ENCODE measurements around the gene GMDS.

GMDS gene

DNA sequence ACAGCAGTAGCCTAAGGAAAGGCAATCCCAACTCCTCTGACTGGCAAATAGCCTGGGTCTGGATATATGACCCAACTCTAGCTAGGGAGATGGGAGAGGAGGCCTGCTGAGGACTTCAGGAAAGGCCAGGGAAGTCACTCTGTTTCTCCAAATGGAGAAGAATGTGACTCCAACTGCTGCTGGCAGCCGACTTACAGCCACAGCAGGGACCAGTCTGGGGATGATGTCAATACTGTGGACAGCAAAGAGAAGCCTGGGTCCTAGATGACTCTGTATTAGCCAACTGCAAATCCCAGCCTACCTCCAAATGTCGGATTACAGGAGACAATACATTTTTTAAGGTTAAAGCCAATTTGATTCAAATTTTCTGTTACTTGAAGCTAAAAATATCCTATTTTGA lies 403.1 kb downstream of the GMDS start:
- Histone ChIP-seq H3K9me3 (ENCODE audit: low read length) (no peaks in the 10 kb centered on the region), H3K9ac (ENCODE audit: low read length) (no peak overlapping the region), H3K36me3 (ENCODE audit: insufficient read depth, low read length) (no peaks in the 10 kb centered on the region), H3K4me1 (ENCODE audit: insufficient read depth, low read length) (no peaks in the 10 kb centered on the region), H3K27ac (ENCODE audit: low read depth, low read length) (no peak overlapping the region), H3K27me3 (ENCODE audit: control insufficient read depth in 1 of 2, insufficient read depth in 2 of 2, low read length in 2 of 2) (no peaks in the 10 kb centered on the region), H3K4me3 (ENCODE audit: low read depth in 1 of 2, low read length in 2 of 2) (no peak overlapping the region)

GRCh38 chr6:1841136-1841535 lies 404.3 kb downstream of the GMDS start:
- Histone ChIP-seq H3K36me3 (ENCODE audit: insufficient read depth, low read length) (no peaks in the 10 kb centered on the region), H3K4me3 (ENCODE audit: low read depth in 1 of 2, low read length in 2 of 2) (no peak overlapping the region), H3K4me1 (ENCODE audit: insufficient read depth, low read length) (no peaks in the 10 kb centered on the region), H3K27ac (ENCODE audit: low read depth, low read length) (no peak overlapping the region), H3K9ac (ENCODE audit: low read length) (no peak overlapping the region), H3K27me3 (ENCODE audit: control insufficient read depth in 1 of 2, insufficient read depth in 2 of 2, low read length in 2 of 2) (no peaks in the 10 kb centered on the region), H3K9me3 (ENCODE audit: low read length) (no peaks in the 10 kb centered on the region)

GRCh38 chr6:1840491-1841121 lies 404.8 kb downstream of the GMDS start:
- Histone ChIP-seq H3K4me1 (ENCODE audit: insufficient read depth, low read length) (no peaks in the 10 kb centered on the region), H3K4me3 (ENCODE audit: low read depth in 1 of 2, low read length in 2 of 2) (no peak overlapping the region), H3K27me3 (ENCODE audit: control insufficient read depth in 1 of 2, insufficient read depth in 2 of 2, low read length in 2 of 2) (no peaks in the 10 kb centered on the region), H3K27ac (ENCODE audit: low read depth, low read length) (no peak overlapping the region), H3K36me3 (ENCODE audit: insufficient read depth, low read length) (no peaks in the 10 kb centered on the region), H3K9me3 (ENCODE audit: low read length) (no peaks in the 10 kb centered on the region), H3K9ac (ENCODE audit: low read length) (no peak overlapping the region)

DNA sequence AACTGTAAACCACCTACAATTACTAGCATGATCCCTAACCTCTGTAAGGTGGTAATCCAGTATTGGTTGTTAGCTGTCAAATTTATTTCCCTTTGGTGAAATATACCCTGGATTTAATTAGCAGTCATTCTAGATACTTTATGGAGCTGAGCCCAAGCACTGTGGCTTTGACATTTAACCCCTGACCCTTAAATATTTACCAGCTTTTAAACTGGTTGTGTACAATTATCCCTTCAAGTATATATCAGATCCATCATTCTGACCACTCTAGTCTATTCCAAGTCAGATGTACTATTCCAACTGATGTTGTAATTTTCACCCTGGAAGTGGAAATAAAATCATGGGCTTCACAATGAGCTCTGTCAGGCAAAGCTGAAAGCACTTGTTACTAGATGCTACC lies 406.0 kb downstream of the GMDS start:
- H3K4me1 ChIP-seq (ENCODE audit: insufficient read depth, low read length) = no peaks in the 10 kb centered on the region
- H3K9ac ChIP-seq (ENCODE audit: low read length) = no peak overlapping the region
- H3K27me3 ChIP-seq (ENCODE audit: control insufficient read depth in 1 of 2, insufficient read depth in 2 of 2, low read length in 2 of 2) = no peaks in the 10 kb centered on the region
- no peak overlapping the region for H3K27ac ChIP-seq (ENCODE audit: low read depth, low read length)
- no peaks in the 10 kb centered on the region for H3K36me3 ChIP-seq (ENCODE audit: insufficient read depth, low read length)
- no peak overlapping the region for H3K4me3 ChIP-seq (ENCODE audit: low read depth in 1 of 2, low read length in 2 of 2)
- no peaks in the 10 kb centered on the region for H3K9me3 ChIP-seq (ENCODE audit: low read length)

- no peak overlapping the region for H3K9ac ChIP-seq (ENCODE audit: low read length)
- H3K27ac ChIP-seq (ENCODE audit: low read depth, low read length) = no peak overlapping the region
- no peaks in the 10 kb centered on the region for H3K4me1 ChIP-seq (ENCODE audit: insufficient read depth, low read length)
- H3K27me3 ChIP-seq (ENCODE audit: control insufficient read depth in 1 of 2, insufficient read depth in 2 of 2, low read length in 2 of 2) = no peaks in the 10 kb centered on the region
- H3K4me3 ChIP-seq (ENCODE audit: low read depth in 1 of 2, low read length in 2 of 2) = no peak overlapping the region
- H3K9me3 ChIP-seq (ENCODE audit: low read length) = no peaks in the 10 kb centered on the region
- H3K36me3 ChIP-seq (ENCODE audit: insufficient read depth, low read length) = no peaks in the 10 kb centered on the region
Measured at GRCh38 chr6:1838604-1839213, 406.7 kb downstream of the GMDS start.

DNA sequence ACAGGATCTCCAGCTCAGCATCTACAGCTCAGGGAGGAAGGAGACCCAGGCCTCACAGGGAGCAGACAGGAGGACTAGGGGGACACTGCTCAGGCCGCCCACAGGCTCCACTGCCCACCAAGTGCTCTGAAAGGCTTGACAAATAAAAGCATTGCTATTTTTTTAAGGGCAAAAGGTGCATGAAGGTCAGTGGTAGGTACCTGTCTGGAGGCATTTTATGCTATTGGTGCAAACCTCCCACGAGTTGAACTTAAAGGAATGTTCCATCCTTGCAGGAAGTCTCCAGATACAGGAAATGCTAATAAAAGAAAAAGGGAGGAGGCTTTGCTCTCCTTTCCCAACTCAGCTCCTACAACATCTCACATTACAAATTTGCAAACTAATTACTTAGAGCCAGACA lies 407.6 kb downstream of the GMDS start:
- H3K4me1 ChIP-seq (ENCODE audit: insufficient read depth, low read length) = no peaks in the 10 kb centered on the region
- no peaks in the 10 kb centered on the region for H3K27me3 ChIP-seq (ENCODE audit: control insufficient read depth in 1 of 2, insufficient read depth in 2 of 2, low read length in 2 of 2)
- no peaks in the 10 kb centered on the region for H3K9me3 ChIP-seq (ENCODE audit: low read length)
- H3K36me3 ChIP-seq (ENCODE audit: insufficient read depth, low read length) = no peaks in the 10 kb centered on the region
- H3K4me3 ChIP-seq (ENCODE audit: low read depth in 1 of 2, low read length in 2 of 2) = no peak overlapping the region
- no peak overlapping the region for H3K9ac ChIP-seq (ENCODE audit: low read length)
- H3K27ac ChIP-seq (ENCODE audit: low read depth, low read length) = no peak overlapping the region

- no peaks in the 10 kb centered on the region for H3K27me3 ChIP-seq (ENCODE audit: control insufficient read depth in 1 of 2, insufficient read depth in 2 of 2, low read length in 2 of 2)
Measured at GRCh38 chr6:1836690-1837089, 408.7 kb downstream of the GMDS start.

DNA sequence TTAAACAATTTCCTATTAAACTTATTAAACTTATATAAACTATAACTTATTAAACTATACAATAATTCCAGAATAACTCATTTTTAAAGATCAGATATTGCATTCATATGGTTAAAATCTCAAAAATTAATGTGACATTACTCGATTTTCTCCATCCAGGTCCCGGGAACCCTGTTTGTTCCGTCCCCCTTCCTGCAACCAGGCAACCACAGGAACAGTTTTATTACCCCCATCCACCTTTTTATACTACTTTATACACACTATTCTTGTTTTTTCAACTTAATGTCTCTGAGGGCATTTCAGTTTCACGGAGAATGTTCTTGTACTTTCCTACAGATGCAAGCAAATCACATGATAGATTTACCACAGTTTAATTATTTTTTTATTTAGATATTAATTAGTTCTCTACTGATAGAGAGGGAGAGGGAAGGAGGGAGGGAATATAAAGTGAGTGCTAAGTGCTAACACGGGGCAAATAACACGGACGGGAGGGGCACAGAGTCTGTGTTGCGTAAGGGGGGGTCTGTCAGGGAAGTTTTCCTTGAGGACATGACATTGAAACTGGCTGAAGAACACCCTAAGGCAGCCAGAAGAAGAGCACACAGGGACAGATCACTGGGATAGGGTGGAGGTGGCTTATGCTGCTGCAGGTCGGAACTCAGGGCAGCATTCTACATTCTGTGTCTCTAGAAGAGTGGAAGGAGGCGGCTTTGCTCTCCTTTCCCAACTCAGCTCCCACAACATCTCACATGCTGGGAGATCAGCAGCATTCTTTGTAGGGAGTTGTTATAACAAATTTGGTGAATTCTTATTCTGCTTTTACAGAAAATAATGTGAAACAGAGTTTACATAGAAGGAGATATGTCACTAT lies 410.5 kb downstream of the GMDS start:
- Histone ChIP-seq H3K27me3 (ENCODE audit: control insufficient read depth in 1 of 2, insufficient read depth in 2 of 2, low read length in 2 of 2) (no peaks in the 10 kb centered on the region), H3K4me3 (ENCODE audit: low read depth in 1 of 2, low read length in 2 of 2) (no peak overlapping the region), H3K36me3 (ENCODE audit: insufficient read depth, low read length) (no peaks in the 10 kb centered on the region), H3K9me3 (ENCODE audit: low read length) (no peaks in the 10 kb centered on the region), H3K9ac (ENCODE audit: low read length) (no peak overlapping the region), H3K27ac (ENCODE audit: low read depth, low read length) (no peak overlapping the region), H3K4me1 (ENCODE audit: insufficient read depth, low read length) (no peaks in the 10 kb centered on the region)

More at GRCh38 chr6:1836690-1837089, 408.7 kb downstream of the GMDS start:
- H3K9ac ChIP-seq (ENCODE audit: low read length) = no peak overlapping the region
- no peak overlapping the region for H3K27ac ChIP-seq (ENCODE audit: low read depth, low read length)
- no peaks in the 10 kb centered on the region for H3K36me3 ChIP-seq (ENCODE audit: insufficient read depth, low read length)
- no peaks in the 10 kb centered on the region for H3K9me3 ChIP-seq (ENCODE audit: low read length)
- no peak overlapping the region for H3K4me3 ChIP-seq (ENCODE audit: low read depth in 1 of 2, low read length in 2 of 2)
- H3K4me1 ChIP-seq (ENCODE audit: insufficient read depth, low read length) = no peaks in the 10 kb centered on the region

GRCh38 chr6:1834207-1834606 lies 411.2 kb downstream of the GMDS start:
- H3K9me3 ChIP-seq (ENCODE audit: low read length) = no peaks in the 10 kb centered on the region

GRCh38 chr6:1832844-1833787 lies 412.3 kb downstream of the GMDS start:
- Histone ChIP-seq H3K36me3 (ENCODE audit: insufficient read depth, low read length) (no peaks in the 10 kb centered on the region), H3K27me3 (ENCODE audit: control insufficient read depth in 1 of 2, insufficient read depth in 2 of 2, low read length in 2 of 2) (no peaks in the 10 kb centered on the region), H3K9me3 (ENCODE audit: low read length) (no peaks in the 10 kb centered on the region), H3K9ac (ENCODE audit: low read length) (no peak overlapping the region), H3K4me1 (ENCODE audit: insufficient read depth, low read length) (no peaks in the 10 kb centered on the region), H3K4me3 (ENCODE audit: low read depth in 1 of 2, low read length in 2 of 2) (no peak overlapping the region), H3K27ac (ENCODE audit: low read depth, low read length) (no peak overlapping the region)

More at GRCh38 chr6:1834207-1834606, 411.2 kb downstream of the GMDS start:
- Histone ChIP-seq H3K4me1 (ENCODE audit: insufficient read depth, low read length) (no peaks in the 10 kb centered on the region), H3K36me3 (ENCODE audit: insufficient read depth, low read length) (no peaks in the 10 kb centered on the region), H3K9ac (ENCODE audit: low read length) (no peak overlapping the region), H3K4me3 (ENCODE audit: low read depth in 1 of 2, low read length in 2 of 2) (no peak overlapping the region), H3K27ac (ENCODE audit: low read depth, low read length) (no peak overlapping the region), H3K27me3 (ENCODE audit: control insufficient read depth in 1 of 2, insufficient read depth in 2 of 2, low read length in 2 of 2) (no peaks in the 10 kb centered on the region)

DNA sequence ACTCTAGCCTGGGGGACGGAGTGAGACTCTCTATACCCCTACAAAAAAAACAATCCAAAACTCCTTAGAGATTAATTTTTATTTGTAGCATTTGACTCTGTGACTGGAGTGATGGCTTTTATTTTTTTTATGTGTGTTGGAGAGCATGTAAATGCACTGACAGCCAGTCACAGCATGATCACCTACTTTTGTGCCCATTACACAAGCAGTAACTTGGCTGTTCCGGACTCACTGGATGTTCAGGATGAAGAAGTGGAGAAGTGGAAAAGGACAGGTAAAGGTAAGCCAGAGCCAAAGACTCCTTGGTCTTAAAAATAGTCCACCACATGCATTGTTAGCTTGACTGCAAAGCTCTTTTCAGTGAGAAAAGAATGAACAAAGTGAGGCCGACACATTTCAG lies 413.0 kb downstream of the GMDS start:
- H3K27ac ChIP-seq (ENCODE audit: low read depth, low read length) = no peak overlapping the region
- H3K4me1 ChIP-seq (ENCODE audit: insufficient read depth, low read length) = no peaks in the 10 kb centered on the region
- H3K36me3 ChIP-seq (ENCODE audit: insufficient read depth, low read length) = no peaks in the 10 kb centered on the region
- no peaks in the 10 kb centered on the region for H3K27me3 ChIP-seq (ENCODE audit: control insufficient read depth in 1 of 2, insufficient read depth in 2 of 2, low read length in 2 of 2)
- no peaks in the 10 kb centered on the region for H3K9me3 ChIP-seq (ENCODE audit: low read length)
- no peak overlapping the region for H3K9ac ChIP-seq (ENCODE audit: low read length)
- H3K4me3 ChIP-seq (ENCODE audit: low read depth in 1 of 2, low read length in 2 of 2) = no peak overlapping the region

Data from muscle layer of colon (tissue), 2 donors.